GM18858 (cell line): ENCODE data around the gene FGF21.

Source experiments
- ATAC-seq: cut with Tn5 transposase; IDR thresholded peaks from one replicate; pipeline ENCODE4 v1.9.1; 2021; ENCODE audit not compliant: unreplicated experiment

FGF21 gene

DNA sequence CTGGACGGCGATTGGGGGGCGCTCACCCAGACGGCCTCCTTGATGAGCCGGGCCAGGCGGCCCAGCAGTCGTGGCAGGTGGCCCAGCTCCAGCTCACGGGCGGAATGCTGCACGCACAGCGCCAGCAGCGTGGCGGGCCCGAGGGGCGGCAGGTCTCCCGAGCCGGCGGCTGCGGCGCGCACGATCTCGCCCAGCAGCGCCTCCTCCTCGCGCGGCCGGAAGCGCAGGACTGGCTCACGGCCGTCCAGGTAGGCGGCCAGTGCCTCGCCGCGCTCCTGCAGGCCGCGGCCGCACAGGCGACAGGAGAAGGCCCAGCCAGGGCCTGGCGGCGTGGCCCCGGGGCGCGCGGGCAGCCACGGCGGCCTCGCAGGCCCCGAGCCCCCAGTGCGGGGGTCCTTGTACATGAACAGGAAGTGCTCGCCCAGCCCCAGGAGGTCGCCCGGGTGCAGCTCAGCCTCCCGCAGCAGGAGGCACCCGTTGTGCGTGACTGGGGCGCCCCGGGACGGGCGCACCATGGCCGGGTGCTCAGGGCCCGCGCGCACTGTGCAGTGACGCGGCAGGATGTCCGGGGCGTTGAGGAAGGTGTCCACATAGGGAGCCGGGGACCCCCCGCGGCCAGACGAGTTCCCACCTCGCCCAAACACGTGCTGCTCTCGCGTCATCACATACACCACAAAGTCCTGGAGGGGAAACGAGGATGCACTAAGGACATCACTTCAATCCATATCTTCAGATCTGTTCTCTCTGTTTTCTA is 26.2 kb upstream of the FGF21 start:
- ATAC-seq, result no peak

DNA sequence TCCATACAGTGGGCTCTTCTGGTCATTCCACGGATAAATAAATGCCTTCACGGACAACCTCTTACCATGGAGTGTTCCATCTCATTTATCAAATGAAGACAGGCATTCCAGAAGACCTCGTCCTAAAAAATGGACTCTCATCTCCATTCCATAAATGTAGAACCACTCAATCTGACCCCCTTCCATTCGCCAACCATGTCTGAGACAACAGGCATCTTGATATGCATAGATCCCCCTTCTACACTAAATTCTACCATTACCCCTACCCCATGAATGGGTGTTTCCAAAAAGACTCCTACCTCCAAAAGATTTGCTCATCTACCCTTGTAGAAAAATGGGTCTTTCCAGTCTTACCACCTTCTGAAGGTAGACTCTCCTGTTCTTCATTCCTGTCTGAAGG is 23.9 kb upstream of the FGF21 start:
- ATAC-seq, result no peak

DNA sequence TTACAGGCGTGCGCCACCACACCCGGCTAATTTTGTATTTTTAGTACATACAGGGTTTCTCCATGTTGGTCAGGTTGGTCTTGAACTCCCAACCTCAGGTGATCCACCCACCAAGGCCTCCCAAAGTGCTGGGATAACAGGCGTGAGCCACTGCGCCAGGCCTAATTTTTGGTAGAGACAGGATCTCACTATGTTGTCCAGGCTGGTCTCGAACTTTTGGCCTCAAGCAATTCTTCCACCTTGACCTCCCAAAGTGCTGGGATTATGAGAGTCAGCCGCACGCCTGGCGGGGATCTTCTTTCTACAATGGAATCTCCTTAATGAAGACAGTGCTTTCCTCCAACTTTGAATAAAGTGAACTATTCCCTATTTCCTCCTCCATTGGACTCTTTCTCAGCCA is 20.7 kb upstream of the FGF21 start:
- no peak for ATAC-seq

DNA sequence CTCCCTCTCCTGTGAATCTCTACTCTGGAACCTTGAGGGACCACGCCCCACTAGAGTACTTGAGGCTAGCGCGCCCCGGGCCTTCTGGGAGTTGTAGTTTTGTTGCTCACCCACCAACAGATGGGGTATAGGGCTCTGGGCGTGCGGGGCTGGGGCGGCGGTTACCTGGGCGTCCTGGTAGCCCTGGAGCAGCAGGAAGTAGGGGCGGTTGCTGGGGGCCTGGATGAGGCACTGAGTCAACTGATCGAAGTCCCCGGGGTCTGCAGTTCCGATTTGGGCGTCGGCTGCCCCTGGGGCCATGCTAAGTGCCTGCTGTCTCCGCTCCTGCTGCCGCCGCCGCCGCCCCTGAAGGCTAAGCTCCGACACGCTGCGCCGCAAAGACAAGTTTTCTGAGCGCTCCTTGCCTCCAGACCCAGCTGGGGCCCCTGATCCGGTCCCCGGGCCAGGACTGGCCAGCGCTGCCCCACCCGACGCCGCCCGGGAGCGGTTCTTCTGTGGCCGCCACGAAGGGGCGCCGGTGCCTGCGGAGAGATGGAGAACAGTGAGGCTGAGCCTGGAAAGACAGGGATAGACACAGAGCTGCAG is 20.2 kb upstream of the FGF21 start:
- no peak for ATAC-seq

DNA sequence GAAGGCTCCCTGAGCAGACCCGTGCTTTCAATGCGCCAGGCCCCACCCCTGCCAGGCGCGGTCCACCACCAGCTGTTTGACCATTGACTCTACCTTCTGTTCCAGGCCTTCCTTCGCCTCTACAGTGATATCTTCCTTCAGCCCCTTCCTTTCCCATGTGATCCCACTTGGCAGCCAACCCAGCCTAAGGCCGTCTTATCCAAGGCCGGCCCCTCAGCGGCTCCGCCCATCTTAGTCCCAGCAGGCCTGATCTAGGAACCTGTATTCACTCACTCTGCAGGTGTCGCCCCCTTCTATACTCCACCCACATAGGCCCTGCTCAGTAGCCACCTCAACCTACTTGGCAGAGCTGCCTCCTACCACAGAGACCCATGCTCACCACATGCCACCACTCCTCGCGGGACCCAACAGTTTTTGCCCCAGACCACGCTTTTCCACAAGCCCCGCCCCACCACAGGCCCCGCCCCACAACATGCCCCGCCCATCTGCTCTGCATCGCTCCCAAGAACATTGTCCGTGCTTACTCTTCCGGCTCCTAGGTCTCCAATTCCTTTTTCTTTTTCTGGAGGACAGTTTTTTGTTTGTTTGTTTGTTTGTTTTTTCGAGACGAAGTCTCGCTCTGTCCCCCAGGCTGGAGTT is 17.8 kb upstream of the FGF21 start:
- no peak for ATAC-seq

DNA sequence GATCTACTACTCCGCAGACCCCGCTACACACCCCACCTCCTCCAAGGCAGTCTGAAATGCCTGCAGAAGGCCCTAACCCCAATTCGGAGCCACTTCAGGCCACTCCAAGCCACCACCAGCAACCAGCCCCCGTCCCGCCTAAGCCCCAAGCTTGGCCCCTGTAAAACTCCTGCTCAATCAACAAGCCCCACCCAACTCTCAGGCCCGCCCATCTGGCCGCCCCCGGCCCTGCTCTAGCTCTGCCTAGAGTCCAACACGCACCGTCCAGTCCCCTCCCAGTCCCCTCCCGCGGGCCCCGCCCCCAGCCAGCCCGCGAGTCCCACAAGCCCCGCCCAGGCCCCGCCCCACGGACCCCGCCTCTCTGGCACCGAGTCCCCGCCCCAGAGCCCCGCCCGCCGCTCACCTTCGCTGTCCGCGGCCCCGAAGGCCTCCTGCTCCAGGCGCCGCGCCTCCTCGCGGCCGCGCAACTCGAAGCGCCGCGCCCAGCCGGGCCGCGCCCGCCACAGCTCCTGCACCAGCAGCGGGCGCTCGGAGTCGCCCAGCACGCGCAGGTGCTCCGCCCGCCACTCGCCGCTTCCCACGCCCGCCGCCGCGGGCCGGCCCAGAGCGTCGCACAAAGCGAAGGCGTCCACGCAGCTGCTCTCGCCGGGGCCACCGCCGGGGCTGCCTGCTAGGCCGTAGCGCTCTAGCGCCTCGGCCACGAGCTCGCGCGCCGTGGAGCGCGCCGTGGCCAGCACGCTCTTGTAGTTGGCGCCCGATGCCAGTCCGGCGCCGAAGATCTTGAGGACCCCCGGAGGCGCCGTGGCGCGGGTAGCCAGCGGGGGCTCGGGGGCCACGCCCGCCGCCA is 16.5 kb upstream of the FGF21 start:
- ATAC-seq, result no peak

DNA sequence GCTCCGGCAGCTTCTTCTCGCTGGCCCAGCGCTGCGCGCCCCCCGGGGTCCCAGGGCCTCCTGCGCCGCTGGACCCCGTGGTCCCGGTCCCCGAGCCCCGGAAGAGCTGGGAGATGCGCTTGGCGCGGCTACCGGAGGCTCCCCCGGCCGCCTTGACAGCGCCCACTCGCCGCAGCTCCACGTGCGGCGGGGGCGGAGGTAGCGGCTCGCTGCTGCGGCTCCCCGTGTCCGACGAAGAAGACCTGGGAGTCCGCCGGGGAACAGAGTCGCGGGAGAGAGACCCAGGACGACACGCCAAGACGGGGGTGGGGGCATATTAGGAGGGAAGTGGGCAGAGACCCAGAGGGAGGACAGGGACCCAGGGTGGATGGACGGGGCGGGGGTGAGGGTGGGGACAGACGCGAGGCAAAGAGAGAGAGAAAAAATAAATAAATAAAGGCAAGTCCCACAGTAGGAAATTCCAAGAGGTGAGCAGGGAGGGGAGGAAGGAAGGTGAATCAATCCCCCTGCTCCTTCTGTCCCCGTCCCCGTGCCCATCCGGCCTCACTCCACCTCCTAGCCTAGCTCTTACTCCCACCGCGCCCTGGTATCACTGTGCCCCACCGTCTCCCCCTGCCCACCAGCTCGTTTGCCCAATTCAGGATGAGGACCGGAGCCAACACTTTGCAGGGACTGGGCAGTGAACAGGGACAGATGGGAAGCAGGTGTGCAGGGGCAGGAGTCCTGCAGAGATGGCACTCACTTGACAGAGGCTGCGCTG is 15.7 kb upstream of the FGF21 start:
- ATAC-seq, result no peak

DNA sequence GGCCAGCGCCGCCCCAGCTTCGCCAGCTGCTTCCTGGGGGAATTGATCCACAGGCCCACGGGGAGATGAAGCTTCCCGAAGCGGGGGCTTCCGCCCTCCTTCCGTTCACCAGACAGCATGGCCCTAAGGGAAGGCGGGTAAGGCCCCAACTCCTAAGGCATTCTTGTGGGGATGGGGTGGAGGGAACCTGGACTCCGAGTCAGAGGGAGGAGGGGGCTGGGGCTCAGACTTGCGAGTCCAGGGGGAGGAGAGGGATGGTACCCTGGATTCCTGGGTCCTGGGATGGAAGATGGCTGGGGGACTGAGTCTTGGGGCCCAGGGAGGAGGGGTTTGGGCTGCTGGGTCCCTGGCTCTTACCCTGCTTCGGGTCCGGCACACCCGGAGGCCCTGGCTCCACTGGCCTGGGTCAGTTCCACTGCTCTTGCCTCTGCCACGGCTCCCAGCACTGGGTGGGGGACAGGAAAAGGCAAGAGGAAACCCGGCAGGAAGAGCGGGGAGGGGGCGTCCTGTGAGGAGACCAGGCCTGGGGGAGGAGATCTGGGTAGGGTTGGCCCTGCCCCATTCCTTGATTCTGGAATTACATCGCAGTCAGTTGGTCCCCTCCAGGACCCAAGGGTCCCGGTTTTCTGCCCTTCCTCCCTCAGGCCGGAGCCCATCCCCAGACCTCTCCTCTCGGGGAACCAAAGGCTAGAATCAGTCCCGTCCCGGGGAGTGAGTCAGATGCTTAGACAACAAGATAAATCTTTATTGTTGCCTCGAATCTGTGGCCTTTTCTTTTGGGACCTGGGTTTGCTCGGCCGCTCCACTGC is 15.0 kb upstream of the FGF21 start, which contains the start of gene RASIP1:
RASIP1 (minus strand) TSS at position 447 of the 809 bp plus-strand sequence; CDS start at position 119, 328 bp downstream.
- ATAC-seq, result no peak

DNA sequence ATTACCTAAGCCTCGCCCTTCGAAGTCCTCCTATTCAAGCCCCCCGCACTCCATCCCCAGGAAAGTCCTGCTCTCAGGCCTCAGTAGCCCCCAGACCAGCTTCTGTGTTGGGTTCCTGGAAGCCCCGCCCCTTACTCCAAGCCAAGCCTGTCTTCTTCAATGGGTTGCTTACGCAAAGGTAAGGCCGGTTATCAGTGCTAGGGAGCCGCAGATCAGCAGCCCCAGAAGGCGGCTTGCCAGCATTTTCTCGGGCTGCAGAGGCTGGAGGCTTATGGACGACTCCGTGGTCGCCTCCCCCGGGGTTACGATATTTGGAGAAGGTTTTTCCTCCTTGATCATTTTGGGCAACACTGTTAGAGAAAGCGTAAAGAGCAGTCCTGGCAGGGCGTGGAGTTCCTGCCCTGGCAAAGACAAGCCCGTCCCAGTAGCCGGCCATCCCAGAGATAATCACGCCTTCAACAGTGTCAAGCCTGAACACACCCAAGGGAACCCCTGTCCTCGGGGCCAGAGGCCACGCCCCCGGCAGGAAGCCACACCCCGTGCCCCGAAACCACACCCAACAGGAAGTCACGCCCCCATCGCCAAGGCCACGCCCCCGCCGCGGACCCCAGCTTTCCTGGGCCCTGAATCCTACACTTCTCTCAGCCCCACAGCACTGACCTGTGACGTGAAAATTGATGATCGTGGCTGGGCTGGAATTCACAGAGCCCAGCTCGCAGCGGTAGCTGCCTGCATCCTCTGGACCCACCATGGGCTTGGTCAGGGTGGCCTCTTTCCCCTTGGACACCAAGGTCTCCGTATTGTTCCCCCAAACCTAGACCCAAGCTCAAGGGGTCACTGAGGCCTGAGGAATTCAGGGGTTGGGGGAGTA is 14.0 kb upstream of the FGF21 start:
- no peak for ATAC-seq

DNA sequence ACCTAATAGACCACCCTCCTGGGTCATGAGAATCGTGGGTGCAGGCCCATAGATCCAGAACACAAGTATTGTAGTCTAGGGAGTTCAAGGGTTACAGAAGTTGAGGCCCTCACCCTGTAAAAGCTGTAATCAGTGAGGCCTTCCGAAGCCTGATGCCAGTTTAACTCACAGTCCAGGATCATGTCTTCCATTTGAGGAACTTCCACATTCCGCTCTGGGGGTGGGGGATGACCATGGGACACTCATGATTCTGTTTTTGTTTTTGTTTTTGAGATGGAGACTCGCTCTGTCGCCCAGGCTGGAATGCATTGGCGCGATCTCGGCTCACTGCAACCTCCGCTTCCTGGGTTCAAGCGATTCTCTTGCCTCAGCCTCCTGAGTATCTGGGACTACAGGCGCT is 13.2 kb upstream of the FGF21 start:
- no peak for ATAC-seq

DNA sequence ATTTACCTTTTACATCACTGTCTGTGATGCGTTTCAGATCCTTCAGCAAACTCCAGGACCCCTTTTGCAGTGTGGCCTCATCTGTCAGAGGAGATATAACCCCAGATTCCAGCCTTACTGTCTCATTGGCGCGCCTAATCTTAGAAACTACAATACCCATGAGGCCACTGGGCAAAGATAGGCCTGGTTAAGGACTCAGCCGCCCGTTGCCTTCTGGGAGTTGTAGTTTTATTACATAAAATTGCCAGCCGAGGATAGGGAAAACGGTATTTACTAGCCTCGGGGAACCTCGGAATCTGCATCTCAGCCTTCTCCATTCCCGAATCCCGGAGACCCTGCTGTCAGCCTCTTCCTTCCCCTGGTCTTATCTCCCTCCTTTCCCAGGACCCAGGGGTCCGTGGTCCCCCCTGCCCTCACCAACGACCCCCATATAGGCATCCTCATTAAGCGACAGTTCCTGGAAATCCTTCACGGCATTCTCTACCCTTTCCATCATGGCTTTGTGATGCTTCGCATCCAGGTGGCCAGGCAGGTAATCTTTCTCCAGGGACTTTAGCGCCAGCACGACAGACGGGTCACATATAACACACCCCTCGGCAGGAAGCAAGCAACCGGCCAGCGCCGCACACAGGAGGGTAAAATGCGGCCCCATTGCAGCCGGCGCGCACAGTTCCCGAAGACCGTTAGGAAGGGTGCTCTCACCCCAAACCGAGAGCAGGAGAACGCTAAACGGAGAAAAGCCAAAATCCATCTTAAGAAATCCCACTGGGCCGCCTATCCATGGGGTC is 9.9 kb upstream of the FGF21 start:
- ATAC-seq, result no peak

DNA sequence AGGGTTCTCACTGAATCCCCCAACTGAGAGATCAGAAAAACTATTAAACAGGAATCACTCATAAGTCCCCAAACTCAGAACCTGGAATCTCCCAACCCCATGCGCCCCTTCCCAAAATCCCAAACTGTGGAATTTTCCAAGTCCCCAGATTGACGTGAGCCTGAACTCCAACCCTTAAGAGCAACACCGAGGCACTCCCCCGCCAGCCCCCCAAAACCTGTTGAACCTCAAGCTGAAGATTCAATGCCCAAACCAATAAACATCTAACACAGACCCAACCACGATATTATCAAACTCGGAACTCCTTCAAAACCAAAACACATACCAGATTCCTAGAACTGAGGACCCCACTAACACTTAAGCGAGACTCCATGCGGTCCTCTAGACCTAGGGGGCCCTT is 9.2 kb upstream of the FGF21 start:
- no peak for ATAC-seq

DNA sequence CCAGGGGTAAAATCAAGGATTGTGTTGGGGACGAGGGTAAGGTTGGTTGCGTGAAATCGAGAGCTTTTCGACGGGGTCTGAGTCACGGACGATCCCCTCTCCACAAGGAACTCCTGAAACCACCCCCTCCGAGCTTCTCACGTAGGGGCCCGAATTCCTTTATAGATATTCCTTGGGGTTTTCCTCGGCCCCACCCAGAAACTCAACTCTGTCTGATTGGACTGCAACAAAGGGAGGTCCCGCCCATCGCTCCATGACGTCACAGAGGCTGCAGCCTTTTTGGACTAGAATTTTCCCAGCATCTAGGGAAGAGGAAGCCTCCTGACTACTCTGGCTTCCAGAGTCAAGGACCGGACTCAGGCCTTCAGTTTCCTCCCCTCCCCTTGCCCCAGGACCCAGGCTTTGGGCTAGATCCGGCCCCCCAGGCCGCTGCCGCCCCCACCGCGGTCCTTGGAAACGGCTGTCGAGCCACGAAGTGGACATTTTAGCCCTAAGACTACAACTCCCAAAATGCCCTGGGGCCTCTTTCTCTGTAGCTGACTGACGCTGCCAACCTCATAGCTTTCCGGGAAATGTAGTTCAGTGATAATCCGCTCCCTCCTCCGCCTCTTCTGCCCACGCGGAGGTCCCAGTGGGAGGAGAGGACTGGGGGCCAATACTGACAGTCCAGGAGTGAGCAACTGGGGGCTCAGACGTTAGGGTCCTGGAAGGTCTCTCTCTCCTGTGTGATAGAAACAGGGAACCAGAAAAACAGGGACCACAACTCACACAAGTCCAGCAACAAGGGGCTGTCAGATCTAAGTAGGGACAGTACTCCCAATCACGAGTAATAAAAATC is 8.4 kb upstream of the FGF21 start, which contains the start of gene IZUMO1:
IZUMO1 (minus strand) TSS at position 172 of the 838 bp plus-strand sequence. CDS start 1,050 bp downstream, outside the sequence.
- ATAC-seq, result no peak

DNA sequence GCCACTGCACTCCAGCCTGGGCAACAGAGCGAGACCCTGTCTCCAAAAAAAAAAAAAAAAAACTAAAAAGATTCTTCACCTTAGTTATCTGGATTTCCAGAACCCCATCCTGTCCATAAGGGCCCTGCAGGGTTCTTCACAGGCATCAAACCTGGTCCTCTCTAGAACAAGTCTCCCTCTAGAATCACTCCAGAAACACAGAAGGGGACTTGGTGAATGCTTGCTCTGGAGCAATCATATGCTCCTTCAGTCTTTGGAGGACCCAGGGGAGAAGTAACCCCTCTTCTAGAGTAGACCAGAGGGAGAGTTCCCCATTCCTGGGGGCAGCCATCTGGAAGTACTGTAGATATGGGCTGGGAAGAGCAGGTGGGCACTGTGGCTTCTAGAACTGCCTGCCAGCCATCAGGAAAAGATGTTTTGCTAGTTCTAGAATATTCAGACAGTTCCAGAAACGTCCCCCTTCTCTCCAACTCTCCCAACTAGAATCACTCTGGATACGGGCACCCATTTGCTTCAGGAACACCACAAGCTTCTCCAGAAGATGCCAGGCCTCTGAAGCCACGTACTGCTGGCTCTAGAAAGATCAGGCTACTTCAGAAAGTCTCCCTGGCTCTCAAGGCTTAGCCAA is 5.6 kb upstream of the FGF21 start:
- ATAC-seq, result no peak

DNA sequence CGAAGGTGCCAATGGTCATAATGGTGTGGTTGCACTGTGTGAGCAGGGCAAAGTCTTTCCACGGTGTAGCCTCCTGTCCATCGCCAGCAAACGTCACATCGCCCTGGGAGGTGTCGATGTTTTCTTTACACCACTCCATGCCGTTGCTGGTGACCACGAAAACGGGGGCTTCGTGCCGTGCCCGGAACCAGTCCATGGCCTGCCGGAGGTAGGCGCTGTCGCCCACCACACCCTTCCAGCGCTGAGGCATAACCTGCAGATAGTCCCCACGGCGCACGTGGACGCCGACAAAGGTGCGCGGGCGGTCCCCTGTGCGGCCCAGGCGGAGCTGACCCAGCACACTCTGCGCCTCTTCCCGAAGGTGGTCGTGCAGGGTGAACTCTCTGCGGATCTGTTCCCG is 5.0 kb upstream of the FGF21 start:
- no peak for ATAC-seq

DNA sequence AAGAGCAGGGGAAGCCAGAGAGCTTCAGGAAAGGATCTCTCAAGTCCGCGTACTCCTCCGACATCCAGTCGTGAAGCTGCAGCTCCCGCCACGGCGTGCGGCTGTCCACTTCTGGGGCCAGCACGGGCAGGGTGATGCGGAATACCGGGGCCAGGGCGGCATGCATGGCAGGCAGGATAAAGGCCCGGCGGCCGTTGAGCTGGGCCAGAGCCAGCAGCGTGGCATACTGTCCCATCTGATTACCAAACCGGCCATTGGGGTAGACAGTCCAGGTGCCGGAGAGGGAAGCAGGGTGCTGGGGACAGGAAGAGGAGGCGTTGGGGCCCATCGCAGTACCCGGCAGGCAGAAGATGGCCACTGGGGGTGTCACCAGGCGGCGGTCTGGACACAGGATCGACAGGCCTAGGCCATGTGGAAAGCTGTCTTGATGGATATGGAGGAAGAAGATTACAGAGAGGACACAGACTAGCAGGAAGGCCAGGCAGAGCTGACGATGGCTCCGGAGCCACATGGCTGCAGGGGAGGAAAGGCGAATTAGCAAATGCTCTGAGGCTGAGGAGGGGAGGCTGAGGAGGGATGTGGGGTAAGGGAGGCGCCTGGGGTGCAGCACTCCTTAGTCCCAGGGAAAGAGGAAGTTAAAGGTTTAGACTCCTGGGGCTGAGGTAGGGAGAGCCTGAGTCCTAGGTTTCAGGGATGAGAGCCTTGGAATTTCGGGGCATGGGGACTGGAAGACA is 4.4 kb upstream of the FGF21 start:
- no peak for ATAC-seq
